Measurements from ENCODE around the gene ILRUN. TPM values are rescaled to one million over a fixed set of nuclear protein-coding genes. Genes with fewer than 3 reads are reported as not detected.

ILRUN gene
- total and polyA plus RNA-seq, 10 donors, result 14.6 to 75.5 (median 58.2) TPM

DNA sequence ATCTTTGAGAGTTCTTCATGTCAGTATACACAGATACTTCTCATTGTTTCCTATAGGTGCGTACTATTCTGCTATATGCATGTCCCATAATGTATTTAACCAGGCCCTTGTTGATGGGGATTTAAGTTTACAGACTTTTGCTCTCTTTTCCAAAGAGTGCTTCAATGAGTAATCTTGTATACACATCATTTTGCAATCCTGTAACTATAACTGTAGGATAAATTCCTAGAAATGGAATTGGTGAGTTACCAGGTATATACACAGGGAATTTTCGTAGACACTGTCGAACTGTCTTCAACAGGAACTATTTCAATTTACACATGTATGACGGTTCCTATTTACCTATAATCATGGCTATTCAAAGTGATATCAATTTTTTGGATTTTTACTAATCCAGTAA lies 45.5 kb upstream of the ILRUN start:
- Histone ChIP-seq H3K4me1 (no peaks in the 10 kb centered on the region), H3K27me3 (replicated peaks in 1 of 7) (no peaks in the 10 kb centered on the region), H3K4me3 (no peak overlapping the region), H3K9me3 (no peaks in the 10 kb centered on the region), H3K36me3 (no peaks in the 10 kb centered on the region), H3K27ac (no peak overlapping the region)
- WGBS, 5 donors, result 91 to 97% (median 94%) methylated on average over 4 of the region's 4 CpGs
- no peak for DNase-seq
- intact Hi-C loops (cut with DNase I; ENCODE audit: low total_unique reads), result no loop called here
- TF ChIP-seq POLR2AphosphoS5 (IDR thresholded peaks at IDR 0.05), result no peak
- no peak for TF ChIP-seq POLR2A (IDR thresholded peaks at IDR 0.05)
- TF ChIP-seq, protein P1, sequence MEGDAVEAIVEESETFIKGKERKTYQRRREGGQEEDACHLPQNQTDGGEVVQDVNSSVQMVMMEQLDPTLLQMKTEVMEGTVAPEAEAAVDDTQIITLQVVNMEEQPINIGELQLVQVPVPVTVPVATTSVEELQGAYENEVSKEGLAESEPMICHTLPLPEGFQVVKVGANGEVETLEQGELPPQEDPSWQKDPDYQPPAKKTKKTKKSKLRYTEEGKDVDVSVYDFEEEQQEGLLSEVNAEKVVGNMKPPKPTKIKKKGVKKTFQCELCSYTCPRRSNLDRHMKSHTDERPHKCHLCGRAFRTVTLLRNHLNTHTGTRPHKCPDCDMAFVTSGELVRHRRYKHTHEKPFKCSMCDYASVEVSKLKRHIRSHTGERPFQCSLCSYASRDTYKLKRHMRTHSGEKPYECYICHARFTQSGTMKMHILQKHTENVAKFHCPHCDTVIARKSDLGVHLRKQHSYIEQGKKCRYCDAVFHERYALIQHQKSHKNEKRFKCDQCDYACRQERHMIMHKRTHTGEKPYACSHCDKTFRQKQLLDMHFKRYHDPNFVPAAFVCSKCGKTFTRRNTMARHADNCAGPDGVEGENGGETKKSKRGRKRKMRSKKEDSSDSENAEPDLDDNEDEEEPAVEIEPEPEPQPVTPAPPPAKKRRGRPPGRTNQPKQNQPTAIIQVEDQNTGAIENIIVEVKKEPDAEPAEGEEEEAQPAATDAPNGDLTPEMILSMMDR (IDR thresholded peaks at IDR 0.05 in 8 of 11, conservative IDR thresholded peaks at IDR 0.05 in 3 of 11), result no peak

DNA sequence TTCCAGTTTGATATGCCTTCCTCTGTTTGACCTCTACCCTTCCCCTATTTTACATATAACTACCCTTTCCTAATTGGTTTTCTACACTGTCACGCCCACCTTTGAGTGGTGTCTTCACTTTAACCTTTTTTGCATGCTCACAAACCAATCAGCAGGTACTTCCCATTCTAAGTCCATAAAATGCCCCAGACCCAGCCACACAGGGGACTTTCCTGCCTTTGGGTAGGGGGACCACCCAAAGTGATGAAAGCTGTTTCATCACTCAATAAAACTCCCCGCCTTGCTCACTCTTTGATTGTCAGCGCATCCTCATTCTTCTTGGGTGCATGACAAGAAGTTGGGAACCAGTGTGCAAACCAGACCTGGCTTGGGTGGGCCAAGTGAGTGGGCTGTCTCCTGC lies 40.3 kb upstream of the ILRUN start:
- Histone ChIP-seq H3K9me3 (no peaks in the 10 kb centered on the region), H3K27ac (no peak overlapping the region), H3K4me1 (no peaks in the 10 kb centered on the region), H3K36me3 (no peaks in the 10 kb centered on the region), H3K4me3 (no peak overlapping the region), H3K27me3 (replicated peaks in 1 of 7) (no peaks in the 10 kb centered on the region)
- intact Hi-C loops (cut with DNase I; ENCODE audit: low total_unique reads), result no loop called here
- DNase-seq, result no peak
- WGBS, 5 donors, result 81 to 94% (median 92%) methylated on average over 3 of the region's 3 CpGs
- TF ChIP-seq POLR2AphosphoS5 (IDR thresholded peaks at IDR 0.05) (no peak), POLR2A (IDR thresholded peaks at IDR 0.05) (no peak)
- TF ChIP-seq, protein P1 (IDR thresholded peaks at IDR 0.05 in 8 of 11, conservative IDR thresholded peaks at IDR 0.05 in 3 of 11), result no peak

DNA sequence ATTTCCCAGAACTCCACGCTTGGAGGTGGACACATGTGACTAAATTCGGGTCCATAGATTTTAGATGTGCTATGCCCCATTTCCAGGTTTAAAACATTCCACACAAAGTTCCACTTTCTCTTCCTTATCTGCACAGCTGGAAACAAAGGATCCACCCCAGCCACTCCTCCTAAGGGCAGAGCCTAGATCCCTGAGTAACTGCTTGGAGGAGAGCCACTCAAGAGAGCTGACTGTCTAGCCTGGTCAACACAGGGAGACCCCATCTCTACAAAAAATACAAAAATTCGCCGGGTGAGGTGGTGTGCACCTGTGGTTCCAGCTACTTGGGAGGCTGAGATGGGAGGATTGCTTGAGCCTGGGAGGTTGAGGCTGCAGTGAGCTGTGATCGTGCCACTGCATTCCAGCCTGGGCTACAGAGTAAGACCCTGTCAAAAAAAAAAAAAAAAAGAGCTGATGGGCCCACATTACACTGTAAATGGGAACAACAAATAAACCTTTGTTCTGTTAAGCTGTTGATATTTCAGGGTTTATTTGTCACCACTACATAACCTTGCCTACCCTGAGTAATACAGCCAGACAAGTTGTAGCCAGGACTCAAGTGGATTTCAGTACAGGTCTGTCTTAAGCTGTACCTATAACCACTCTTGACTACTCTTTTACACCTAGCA lies 35.0 kb upstream of the ILRUN start:
- H3K4me3 ChIP-seq, result no peak overlapping the region
- no peak overlapping the region for H3K27ac ChIP-seq
- H3K27me3 ChIP-seq (replicated peaks in 1 of 7), result no peaks in the 10 kb centered on the region
- H3K36me3 ChIP-seq, result no peaks in the 10 kb centered on the region
- no peaks in the 10 kb centered on the region for H3K9me3 ChIP-seq
- TF ChIP-seq, protein P1 (IDR thresholded peaks at IDR 0.05 in 8 of 11, conservative IDR thresholded peaks at IDR 0.05 in 3 of 11), result no peak
- no peak for TF ChIP-seq POLR2A (IDR thresholded peaks at IDR 0.05)
- no peak for TF ChIP-seq POLR2AphosphoS5 (IDR thresholded peaks at IDR 0.05)
- intact Hi-C loops (cut with DNase I; ENCODE audit: low total_unique reads), result no loop called here
- 92 to 95% (median 94%) methylated on average over 5 of the region's 5 CpGs for WGBS, 5 donors
- H3K4me1 ChIP-seq, result no peaks in the 10 kb centered on the region
- DNase-seq, result no peak

DNA sequence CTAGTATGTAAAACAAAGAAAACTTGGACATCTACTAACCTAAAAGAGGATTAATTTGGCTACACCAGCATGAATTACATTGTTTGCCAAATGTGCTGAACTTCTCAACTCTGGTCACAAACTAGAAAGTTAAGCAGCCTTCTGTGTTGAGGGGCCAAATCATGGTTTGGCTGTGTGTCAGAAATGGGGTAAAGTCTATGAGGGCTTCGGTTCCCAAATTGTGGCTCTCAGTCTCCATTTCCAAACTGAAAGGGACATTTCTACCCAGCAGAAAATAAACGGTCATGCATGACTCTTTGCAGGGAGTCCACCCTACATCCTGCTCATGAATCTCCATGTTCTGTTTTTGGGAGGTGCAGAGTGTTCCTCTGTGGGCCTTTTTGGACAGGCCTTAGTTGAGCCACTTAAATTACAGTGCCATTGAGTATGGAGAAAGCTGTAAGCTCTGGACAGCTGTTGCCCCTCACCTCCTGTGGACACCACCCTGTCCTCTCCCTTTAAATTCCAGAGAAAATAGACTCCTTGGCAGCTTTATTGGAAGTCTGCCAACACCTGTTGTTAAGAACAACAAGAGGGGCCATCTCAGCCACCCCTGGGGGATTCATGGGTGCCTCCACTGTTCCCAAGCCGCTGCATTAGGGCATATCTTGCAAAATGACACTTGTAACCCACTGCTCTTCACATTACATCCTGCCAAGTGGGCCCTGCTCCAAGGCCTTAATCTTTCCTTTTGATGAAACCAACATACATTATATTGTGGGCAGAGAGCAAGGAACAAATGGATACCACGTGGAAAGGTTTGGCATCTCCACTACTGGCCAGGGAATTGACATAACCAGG lies 33.3 kb upstream of the ILRUN start:
- Histone ChIP-seq H3K4me3 (no peak overlapping the region), H3K9me3 (peaks cover 0 to 8% (median 5%) of the 10 kb centered on the region in 8 donors), H3K4me1 (no peaks in the 10 kb centered on the region), H3K36me3 (no peaks in the 10 kb centered on the region), H3K27ac (no peak overlapping the region), H3K27me3 (replicated peaks in 1 of 7) (no peaks in the 10 kb centered on the region)
- intact Hi-C loops (cut with DNase I; ENCODE audit: low total_unique reads), result no loop called here
- WGBS, 5 donors, result 70 to 84% (median 79%) methylated on average over 4 of the region's 4 CpGs
- no peak for TF ChIP-seq POLR2AphosphoS5 (IDR thresholded peaks at IDR 0.05)
- TF ChIP-seq, protein P1 (IDR thresholded peaks at IDR 0.05 in 8 of 11, conservative IDR thresholded peaks at IDR 0.05 in 3 of 11), result no peak
- TF ChIP-seq POLR2A (IDR thresholded peaks at IDR 0.05), result no peak
- no peak for DNase-seq

All from spleen (tissue), 11 donors.